HG03460 (cell line): ENCODE results near the gene SYVN1.
"Not testable (repeated sequence)": the region's sequence is repeated elsewhere in the genome, so short reads cannot be mapped to it uniquely, and the experiment has no call there.

Experiments used
- ATAC-seq: cut with Tn5 transposase; IDR thresholded peaks from one replicate; pipeline ENCODE4 v1.9.1; 2021; ENCODE audit not compliant: unreplicated experiment

Gene SYVN1

DNA sequence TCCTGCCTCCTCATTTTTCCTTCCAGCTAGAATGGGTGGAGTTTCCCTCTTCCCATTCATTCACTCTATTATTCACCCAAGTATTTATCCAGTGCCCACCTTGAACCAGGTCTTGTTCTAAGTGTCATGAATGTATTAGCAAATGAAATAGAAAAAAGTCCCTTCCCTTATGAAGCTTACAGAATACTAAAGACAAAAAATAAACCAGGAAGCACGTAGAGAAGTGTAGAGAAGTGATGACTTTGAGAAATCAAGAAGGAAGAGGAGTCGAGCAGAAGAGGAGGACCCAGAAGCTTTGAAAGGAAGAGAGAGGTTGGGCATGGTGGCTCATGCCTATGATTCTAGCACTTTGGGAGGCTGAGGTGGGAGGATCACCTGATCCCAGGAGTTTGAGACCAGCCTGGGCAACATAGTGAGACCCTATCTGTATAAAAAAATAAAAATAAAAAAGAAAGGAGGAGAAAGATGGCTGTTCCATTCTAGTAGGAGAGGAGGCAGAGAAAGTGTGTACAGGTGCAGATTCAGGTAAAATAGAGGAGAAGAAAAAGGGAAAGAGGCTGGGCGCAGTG lies 17.1 kb upstream of the SYVN1 start:
- ATAC-seq: no peak

DNA sequence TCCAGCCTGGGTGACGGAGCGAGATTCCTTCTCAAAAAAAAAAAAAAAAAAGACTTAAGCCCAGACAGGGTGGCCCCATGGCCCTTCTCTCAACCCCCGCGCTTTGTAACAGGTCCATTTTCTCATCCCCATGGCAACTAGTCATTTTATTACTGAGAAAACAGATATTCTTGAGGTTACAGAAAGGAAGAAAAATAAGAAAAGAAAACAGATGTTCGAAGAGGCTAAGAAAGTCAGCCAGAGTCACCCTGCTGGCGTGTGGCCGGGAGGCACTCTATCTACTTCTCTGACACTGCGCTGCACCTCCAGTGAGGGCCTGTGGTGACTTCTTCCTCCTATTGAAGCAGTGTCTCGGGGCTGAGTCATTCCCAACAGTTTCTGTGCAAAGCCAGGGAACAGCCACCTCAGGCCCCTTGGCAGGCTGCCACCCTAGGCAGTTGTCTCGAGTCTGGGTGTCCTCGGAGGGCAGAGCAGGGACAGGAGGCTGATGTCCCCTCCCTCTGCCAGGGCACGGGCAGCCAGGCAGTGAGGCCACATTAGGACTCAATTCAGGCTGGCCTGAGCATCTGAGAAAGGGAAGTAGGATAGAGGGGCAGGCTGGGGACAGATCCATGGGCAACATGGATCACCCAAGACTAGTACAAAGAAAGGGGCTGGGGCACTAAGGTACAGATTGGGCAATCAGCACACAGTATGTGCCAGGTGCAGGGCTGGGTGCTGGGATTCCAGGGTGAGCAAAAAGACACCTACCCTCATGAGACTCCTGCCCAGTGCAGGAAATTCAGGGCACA lies 16.4 kb upstream of the SYVN1 start:
- ATAC-seq: no peak

DNA sequence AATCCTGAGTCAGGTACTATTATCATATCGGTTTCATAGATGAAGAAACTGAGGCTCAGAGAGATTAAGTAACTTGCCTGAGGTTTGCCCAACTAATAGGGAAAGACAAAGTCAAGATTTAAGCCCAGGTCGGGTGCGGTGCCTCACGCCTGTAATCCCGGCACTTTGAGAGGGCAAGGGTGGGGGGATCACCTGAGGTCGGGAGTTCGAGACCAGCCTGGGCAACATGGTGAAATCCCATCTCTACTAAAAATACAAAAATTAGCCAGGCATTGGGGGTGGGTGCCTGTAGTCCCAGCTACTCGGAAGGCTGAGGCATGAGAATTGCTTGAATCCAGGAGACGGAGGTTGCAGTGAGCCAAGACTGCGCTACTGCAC lies 15.8 kb upstream of the SYVN1 start:
- not testable (repeated sequence) for ATAC-seq

DNA sequence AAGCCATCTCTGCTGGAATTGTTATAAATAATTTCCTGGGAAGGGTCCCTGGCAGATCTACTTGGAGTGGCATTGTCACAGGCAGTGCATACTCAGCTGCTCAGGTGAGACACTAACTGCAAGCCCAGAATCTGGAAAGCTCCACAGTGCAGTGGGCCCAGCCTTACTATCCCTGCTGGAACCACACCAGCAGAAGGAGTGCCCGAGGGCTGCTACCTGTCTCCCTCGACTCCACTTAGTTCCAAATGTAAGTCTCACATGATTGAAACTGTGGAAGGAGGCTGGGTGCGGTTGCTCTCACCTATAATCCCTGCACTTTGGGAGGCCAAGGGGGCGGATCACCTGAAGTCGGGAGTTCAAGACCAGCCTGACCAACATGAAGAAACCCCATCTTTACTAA lies 14.3 kb upstream of the SYVN1 start:
- ATAC-seq: no peak

DNA sequence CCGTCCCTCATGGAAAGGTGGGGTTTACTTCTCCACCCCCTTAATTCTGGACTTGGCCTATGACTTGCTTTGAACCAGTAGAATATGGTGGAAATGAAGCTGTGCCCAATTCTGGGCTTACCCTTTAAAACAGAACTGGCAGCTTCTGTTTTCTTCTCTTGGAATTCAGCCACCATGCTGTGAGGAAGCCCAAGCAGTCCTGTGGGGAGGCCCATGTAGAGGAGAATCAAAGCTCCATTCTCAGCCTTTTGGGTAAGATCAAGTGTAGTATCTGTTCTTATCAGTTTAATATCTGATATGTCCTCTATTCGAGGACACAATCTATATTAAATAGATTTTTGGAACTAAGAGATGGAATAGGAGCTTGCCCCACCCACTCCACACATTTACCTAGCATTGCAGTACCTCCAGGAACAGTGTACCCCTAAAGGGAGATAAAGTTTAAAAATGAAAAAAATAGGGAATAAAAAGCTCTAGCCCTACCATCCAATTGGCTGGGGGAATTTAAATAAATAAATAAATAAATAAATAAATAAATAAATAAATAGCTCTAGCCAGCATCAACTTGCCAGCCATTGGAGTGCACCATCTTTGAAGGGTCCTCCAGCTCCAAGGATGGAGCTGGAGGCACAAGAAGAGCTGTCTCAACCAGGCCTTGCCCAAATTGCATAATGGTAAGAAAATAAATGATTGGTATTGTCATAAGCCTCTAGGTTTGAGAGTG lies 13.2 kb upstream of the SYVN1 start:
- no peak for ATAC-seq

DNA sequence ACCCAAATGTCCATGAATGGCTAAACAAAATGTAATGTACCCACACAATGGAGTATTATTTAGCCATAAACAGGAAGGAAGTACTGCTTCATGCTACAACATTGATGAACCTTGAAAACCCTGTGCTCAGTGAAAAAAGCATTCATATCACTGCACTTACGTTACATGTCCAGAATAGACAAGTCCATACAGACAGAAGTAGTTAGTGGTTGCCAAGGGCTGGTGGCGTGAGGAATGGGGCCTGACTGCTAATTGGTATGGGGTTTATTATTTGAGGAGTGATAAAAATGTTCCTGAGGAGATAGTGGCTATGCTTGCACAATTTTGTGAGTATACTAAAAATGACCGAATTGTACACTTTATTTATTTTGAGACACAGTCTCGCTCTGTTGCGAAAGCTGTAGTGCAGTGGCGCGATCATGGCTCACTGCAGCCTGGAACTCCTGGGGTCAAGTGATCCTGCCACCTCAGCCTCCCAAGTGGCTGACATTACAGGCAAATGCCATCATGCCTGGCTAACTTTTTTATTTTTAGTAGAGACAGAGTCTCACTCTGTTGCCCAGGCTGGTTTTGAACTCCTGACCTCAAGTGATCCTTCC lies 7.7 kb upstream of the SYVN1 start:
- no peak for ATAC-seq

DNA sequence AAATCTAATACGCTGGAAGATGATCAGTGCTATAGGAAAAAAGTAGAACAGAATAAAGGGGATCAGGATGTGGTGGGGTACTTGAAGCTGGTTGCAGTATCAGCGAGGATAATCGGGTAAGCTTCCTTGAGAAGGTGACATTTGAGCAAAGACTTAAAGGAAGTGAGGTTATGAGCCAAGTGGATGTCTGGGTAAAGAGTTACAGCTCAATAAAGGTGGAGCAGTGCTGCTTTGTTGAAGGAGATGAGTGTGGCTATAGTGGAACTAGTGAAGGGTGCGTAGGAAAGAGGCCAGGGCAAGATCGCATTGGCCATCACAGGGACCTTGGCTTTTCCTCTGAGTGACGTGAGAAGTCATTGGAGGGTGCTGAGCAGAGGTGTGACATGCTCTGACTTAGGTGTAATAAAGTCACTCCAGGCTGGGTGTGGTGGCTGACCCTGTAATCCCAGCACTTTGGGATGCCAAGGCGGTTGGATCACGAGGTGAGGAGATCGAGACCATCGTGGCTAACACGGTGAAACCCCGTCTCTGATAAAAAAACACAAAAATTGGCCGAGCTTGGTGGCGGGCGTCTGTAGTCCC lies 2.3 kb upstream of the SYVN1 start:
- ATAC-seq: no peak

DNA sequence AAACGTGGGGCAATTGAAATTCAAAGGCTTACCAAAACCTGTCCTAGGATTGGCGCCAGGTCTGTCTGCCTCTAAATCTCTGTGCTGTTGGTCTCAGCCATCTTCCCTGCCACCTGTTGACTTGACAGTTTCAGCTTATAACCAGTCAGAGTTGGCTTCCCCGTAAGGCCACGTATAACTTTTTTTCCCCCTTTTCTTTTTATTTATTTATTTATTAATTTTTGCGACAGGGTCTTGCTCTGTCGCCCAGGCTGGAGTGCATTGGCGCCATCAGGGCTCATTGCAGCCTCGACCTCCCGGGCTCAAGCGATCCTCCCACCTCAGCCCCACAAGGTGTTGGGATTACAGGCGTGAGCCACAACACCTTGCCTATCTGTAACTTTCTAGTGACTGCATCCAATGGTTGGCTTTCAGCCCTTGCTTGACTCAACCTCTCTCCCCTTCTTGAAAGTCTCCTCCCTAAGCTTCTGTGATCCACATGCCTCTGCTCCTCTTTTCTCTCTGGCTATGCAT lies 1.4 kb upstream of the SYVN1 start:
- ATAC-seq: no peak

DNA sequence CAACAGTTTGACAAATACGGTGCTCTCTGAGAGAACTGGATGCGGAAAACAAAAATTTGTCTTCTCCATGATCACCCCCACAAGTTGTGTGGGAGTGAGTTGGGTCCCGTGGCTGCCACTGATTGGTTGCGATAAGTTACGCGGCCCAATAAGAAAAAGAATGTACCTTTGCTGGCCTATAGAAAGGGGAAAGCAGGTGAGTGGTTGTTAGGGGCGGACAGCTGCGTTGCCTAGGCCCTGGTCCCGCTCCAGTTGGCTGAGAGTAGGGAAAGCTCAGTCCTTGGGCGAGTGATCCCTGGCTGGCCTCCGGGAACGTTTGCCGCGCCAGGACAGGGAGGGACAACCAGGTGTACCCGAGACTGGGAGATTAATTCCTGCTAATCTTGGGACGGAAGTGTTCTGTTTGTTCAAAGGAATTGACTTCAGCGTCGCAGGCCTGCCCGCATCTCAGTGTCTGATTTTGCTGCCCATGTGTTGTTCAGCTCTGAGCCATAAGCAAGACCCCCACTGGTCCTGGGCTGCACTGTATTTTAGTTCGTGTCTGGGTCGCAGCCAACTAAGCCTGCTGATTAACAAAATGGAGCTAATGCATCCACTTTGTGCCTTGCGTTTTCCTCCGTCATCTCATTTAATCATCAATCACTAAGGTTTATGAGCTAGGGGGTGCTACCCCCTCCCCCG lies 773 bp upstream of the SYVN1 start:
- ATAC-seq: peak; percentile 72

DNA sequence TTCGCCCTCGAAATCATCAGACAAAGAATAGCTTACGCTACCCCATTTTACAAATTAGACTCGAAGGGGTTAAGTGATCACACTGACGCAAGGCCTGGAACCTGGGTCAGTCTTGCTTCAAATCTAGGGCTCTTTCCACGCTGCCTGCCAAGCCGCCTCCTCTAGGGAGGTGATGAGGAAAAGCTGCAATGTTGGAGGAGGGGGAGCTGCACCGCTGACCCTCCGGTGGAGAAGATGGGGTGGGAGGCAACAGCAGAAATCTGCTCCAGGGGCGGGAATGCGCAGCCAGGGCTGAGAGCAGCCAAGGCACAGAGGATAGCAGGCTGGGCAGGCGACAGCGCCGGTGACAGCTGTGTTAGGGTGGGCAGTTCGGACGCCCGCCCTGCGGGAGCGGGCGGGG lies 595 bp downstream of the SYVN1 start:
- ATAC-seq: no peak

DNA sequence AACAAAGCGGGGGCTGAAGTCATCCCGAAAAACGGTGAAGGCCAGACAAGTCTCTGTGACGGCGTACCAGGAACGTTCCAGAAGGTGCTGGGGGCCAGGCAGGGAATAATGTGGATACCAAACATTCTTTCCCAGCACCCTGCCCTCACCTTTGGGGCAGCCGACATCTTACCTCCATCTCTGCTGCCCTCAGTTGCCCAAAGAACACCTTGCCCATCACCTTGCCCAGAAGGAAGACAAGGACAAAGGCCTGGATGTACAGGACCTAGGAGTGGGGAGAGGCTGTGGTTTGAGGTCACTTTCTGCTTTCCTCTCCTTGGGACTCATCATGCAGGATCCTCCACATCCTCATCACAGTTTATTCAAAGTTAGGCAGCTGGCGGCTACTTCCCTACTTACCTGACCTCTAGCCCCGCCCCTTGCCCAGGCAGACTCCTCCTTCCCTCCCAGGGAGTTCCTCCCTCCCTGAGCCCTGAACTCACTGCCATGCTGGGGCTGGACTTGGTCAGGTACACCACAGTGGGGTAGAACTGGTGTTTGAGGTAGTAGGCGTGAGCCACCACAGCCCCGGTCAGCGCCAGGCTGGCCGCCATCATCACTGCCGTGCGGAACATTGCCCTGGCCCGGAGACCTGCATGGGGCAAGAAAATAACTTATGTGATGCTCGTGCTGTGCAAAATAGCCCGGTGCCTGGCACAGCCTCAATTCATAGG lies 1.2 kb downstream of the SYVN1 start:
- ATAC-seq: no peak

DNA sequence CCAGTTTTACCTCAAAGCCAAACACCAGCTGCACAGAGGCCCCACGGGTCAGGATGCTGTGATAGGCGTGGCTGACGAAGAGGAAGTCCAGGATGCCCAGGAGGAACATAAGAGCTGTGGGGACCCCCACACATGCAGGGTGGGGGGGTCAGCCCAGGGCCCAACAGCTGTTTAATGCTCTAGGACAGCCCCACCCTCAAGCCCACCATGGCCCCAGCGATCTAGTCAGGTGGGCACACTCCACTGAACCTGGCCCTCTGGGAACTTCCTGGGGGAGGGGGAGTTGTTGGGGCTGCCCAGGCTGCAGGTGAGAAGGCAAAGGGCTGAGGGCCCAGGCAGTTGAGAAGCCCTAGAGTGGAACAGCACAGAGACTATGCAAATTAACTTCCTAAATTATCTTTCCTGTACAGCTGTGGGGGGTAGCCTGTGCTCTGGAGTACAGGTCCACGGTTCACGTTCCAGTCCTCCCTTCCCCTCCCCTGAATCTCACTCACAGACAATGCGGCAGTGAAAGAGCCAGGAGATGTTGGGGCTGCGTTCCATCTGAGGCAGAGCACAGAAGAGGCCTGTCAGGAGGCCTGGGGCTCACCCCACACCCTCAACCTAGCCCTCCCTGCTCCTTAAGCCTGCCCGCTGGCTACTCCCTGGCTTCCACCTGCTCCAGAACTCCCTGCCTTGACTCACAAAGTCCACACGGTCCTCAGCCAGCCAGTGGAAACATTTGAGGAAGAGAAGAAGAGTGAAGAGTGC lies 1.9 kb downstream of the SYVN1 start:
- ATAC-seq: no peak

DNA sequence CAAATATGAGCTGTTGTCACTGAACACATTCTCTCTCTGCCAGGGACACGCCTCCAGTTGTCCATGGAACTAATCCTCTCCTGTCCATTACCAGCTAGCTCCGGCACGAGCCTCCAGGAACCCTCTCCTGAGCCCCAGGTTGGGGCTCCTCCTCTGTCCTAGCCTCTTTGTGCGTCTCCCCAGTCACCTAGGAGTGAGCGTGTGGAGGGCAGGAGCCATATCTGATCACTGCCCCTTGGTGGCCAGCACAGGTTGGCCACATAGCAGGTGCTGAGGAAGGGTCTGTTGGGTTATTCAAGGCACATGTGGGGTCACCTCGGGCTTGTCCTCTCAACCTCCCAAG lies 2.5 kb downstream of the SYVN1 start:
- ATAC-seq: no peak

DNA sequence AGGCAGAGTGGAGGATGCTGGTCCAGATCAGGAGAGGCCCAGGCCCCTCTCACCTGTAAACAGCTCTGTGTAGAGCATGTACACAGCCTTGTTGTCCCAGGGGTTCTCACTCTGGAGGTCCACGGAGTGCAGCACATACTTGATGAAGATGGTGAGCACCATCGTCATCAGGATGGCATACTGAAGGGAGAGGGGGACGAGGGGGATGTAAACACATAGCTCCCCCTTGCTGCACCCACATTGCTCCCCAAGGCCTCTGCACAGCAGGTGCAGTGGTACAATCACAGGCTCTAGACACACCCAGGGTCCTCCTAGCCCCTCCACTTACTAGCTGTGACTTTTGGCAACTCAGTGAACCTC lies 2.9 kb downstream of the SYVN1 start:
- ATAC-seq: no peak

DNA sequence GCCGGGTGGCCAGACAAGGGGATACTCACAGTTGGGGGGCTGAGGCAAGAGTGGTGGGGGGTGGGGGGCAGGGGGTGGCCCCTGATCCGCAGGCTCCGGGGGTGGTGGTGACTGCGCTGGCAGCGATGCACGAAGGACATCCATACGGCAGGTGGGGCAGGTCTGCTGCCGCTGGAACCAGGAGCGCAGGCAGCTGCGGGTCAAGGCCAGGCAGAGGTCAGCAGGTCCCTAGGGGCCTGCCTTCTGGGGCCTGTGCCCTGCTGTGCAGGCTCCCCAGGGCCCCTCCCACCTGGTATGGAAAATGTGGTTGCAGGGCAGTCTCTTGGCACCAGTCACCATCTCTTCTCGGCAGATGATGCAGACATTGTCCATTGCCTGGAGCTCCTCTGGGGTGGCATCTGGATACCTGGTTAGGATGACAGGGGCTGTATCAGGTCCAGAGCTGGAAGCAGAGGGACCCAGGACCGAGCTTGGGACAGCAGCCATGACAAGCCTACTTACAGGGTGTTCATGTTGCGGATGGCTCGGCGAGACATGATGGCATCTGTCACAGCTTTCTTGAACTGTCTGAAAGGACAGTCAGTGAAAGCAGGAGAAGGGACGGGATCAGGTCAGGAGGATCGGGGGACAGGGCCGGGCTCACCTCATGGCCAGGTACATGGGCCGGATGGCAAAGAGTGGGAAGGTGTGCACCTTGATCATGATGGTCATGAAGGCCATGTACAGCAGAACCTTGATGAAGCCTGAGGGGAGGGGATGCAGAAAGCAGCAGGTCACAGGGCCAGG lies 3.5 kb downstream of the SYVN1 start:
- no peak for ATAC-seq

DNA sequence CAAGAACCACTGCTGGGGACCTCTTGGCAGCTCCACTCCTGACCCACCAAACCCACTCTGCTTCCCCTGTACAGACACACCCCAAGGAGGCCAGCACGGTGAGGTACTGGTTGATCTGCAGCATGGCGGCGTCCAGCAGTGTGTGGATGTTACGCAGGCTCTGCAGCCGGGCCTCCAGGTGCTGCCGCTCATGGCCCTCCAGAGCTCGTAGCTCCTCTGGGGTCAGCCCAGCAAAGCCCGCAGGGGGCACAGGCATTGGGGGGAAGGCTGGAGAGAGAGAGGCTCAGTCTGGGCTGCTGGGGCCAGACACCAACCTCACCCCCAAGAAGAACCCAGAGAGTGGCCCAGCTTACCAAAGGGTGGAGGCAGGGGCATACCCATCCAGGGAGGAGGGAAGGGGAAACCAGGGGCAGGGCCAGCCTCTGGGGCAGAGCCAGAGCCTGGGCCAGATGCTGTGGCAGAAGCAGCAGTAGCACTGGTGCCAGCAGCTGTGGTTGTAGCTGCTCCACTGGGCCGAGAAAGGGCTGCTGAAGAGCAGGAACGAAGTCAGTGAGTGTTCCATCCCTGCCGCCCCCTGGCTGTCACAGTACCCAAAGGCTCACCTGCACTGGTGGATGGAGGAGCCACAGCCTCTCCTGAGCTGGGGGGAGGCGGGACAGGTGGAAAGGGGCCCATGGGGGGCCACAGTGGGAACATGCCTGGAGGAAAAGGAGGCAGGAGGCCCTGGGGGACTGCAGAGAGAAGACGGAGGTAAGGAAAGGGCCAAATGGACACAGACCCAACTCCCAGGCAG lies 4.5 kb downstream of the SYVN1 start:
- no peak for ATAC-seq

DNA sequence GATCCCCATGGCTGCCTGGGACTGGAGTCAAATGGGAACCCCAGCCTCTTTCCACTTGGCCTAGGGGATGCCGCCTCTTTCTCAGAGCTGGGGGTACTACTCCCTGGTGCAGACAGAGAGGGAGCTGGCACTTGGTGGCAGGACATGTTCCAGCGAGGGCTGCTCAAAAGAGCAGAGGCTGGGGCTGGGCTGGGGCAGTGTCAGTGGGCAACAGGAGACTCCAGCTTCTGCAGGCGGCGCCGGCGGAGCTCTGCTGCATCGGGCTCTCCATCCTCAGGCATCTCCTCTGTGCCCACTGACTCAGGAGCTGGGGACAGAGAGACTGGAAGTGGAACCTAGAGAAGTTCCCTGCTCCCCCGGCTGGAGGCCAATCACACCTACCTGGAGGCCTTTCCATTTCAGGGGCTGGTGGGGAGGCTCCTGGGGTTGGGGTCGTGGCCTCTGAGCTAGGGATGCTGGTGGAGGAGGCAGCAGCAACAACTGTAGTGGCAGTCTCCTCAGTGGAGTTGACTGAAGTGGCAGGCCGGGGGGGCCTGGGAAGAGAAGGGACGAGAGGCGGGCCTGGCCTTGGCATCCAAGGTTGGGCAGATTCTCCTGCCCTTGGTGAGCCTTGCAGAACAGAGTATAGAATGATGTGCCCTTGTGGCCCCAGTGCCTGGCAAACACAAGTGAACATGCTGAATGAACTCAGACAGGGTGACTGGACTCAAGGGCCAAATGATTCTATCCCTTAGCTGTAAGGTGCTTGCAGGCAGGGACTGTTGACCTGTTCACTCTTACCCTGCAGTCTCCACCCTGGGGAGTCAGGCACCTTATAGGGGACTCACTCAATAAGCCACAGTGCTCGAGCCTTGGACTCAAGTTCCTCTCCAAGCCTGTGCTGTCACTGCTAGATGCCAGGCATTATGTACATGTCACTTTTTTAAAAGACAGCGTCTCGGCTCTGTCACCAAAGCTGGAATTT lies 5.9 kb downstream of the SYVN1 start:
- ATAC-seq: no peak
